ENCODE data around the gene DSCAML1.

The DSCAML1 gene

DNA sequence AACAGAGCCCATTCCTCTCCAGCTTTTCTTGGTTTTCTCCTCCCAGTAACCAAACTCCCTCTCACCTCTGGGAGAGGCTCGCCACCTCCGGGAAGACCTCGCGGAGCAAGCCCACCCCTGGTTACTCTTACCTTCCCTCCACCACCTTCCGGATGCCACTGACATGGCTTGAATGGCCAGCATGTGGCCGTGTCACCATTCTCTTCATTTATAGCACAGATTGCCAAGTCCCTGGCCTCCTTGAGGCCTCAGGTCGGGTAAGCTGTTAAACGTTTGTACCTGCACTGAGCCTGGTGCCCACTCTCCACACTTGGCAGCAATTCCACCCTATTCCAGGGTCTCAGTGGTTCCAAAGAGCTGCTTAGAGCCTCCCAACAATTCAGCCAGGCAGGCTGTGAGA is 35.5 kb upstream of the DSCAML1 start:
- no peak for DNase-seq (ENCODE audit: low spot score)

GRCh38 chr11:117831661-117832415 is 34.8 kb upstream of the DSCAML1 start:
- DNase-seq (ENCODE audit: low spot score), result no peak

- no peak for DNase-seq (ENCODE audit: low spot score)
Measured at GRCh38 chr11:117830674-117831351, 33.8 kb upstream of the DSCAML1 start.

GRCh38 chr11:117830072-117830471 is 33.1 kb upstream of the DSCAML1 start:
- no peak for DNase-seq (ENCODE audit: low spot score)

DNA sequence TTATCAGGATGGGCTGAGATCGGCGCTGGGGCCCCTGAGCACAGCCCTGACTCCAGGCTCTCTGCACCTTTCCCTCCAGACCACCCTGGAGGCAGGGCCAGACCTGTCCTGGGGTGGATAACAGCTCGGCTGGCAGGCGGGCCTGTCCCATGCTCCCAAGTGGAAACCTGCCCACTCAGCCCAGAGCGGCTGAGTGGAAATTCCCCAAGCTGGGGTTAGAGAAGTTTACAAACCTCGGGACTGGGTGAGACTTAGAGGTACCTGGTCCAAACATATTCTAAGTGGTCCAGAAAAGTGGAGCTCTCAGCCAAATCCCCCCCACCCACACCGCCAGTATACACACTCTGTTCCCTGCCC is 32.3 kb upstream of the DSCAML1 start:
- DNase-seq (ENCODE audit: low spot score), result no peak

GRCh38 chr11:117828611-117829368 is 31.8 kb upstream of the DSCAML1 start:
- DNase-seq (ENCODE audit: low spot score), result no peak

DNA sequence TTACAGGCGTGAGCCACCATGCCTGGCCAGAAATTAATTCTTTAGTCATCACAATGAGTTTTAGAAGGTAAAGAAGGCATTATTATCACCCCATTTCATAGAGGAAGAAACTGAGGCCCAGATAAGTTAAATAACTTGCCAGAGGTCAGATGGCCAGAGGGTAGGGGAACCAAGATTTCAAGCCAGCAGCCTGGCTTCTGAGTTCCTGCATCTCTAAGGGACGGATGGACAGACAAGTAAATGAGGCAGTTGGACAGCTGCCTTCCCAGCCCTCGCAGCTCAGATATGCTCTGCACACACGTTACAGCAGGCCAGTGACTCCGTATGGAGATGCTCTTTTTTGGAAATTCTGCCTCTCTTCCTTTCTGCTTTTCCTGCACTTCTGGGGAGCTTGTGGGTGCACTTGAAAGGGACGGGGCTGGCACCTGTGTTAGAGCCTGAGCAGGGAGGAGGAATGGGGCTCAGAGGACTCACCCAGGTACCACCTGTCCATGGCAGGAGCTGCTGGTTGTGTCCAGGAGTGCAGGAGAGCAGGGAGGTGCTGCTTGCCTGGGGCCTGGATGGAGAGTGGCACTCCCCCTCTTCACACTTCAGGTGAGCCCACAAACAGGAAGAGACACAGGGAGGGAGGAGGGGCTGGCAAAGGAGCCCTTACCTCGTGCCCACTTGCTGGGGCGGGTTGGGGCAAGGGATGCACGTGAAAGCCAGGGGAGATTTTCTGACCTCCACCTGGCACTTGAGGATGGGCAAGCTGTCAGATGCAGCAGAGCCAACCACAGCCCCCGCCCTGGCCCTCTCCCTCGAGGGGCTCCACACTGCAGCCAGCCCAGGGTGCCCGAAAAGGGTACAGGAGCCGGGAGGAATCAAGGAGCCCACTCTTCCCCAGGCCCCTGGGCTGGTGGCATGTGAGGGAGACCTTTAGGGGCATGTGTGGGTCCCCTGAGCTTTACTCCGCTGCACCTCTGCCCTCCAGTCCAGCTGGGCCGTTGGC is 30.8 kb upstream of the DSCAML1 start:
- DNase-seq (ENCODE audit: low spot score), result no peak

DNA sequence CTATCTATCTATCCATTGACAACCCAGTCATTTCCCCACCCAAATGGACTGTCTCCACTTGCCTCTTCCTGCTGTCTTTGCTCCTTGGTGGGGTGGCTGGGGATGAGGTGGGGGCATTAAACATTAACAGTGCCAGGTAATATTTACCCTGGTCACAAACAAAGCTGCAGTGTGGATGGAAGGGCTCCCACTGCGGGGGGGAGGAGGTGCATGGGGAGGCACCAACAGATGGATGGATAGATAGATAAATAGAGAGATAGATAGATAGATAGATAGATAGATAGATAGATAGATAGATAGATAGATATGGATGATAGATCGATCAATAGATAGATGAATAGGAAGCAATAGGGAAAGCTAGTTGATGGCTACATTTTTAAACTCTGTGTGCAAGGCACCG is 29.8 kb upstream of the DSCAML1 start:
- no peak for DNase-seq (ENCODE audit: low spot score)

- no peak for DNase-seq (ENCODE audit: low spot score)
Measured at GRCh38 chr11:117826190-117826570, 29.2 kb upstream of the DSCAML1 start.

DNA sequence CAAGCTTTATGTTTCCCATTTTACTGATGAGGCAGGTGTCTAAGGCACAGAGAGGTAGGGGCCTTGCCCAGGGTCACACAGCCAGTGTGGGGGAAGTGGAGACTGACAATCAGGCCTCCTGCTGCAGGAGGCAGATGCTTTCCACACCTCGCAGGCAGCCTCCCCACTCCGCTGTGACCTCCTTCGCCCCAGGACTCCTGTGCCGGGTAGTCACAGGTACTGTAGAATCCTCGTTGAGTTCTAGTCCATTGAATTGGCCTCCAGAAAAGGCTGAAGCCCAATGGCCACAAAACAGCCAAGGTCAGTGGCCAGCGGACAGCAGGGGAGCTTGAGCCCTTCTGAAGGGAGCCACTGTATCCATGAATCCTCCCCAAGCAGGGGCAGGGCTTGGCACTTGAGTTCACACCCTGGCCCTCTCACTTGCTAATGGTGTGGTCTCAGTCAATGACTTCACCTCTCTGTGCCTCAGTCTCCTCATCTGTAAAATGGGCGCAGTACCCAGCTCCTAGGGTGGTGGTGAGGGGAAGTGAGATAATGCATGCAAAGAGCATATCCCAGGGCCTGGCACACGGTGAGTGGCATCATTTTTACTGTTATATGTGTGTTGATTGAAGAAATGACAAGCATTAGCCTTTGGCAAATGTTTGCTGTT is 28.6 kb upstream of the DSCAML1 start:
- no peak for DNase-seq (ENCODE audit: low spot score)

DNA sequence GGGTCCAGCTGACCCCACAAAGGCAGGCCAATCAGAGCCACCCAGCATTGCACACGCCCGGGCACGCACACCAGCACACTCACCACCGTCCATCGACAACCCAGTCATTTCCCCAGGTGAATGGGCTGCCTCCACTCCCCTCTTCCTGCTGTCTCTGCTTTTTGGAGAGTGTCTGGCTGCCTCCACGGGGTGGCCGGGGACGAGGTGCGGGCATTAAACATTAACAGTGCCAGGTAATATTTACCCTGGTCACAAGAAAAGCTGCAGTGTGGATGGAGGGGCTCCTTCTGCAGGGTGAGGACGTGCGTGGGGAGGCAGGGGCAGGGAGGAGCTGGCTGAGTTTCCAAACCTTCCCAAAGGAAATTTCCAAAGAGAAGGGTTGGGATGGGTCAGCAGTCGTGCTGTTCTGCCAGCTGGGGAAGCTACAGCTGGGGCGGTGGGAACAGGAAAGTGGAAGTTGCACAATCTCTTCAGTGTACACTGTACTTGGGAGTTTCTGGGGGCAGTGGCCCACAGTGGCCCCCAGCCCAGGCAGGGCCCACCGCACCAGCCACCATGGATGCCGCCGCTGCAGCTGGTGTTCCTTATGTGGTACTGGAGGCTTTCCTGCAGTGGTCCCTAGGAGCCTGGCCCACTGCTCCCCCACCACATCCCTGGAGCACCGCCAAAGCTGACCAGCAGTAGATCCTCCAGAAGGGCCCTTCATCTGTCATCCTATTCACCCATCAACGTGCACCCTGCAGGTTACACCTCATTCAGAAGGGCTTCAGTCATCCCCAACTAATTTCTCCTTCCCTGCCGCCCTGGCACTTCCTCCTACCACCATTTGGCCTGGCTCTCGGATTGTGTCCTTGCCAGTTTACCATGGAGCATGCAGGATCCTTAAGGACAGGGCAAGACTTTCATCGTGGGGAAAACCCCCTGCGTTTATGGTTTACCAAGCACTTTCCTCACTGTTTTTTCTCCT is 27.8 kb upstream of the DSCAML1 start, which contains the start of gene FXYD2:
Gene FXYD2, minus strand, starts transcription at position 174 of the 967 bp plus-strand sequence. Its CDS starts 66 bp downstream, at position 108.
- DNase-seq (ENCODE audit: low spot score), result no peak

DNA sequence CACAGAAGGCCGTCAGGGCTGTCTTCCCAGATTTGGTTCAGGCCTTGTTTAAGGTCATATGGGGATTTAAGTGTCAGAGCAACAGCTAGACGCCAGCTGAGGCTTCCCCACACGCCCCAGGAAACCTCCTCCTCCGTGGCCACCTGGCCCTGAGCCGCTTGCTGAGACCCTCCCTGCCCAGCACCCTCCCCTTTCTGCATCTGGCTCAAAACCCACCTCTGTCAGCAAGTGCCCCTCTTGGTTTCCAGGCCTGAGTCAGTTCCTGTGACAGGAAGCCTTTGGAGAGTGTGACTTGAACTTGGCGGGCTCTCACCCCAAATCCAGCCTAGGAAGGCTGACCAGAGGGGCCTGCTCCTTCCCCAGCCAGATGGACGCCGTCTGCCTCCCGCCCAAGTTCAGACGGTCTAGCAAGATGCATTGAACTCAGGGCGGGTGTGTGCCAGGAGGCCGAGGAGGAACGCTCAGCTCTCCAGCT is 27.0 kb upstream of the DSCAML1 start:
- DNase-seq (ENCODE audit: low spot score), result no peak

- DNase-seq (ENCODE audit: low spot score), result no peak
Measured at GRCh38 chr11:117823294-117823945, 26.4 kb upstream of the DSCAML1 start.

DNA sequence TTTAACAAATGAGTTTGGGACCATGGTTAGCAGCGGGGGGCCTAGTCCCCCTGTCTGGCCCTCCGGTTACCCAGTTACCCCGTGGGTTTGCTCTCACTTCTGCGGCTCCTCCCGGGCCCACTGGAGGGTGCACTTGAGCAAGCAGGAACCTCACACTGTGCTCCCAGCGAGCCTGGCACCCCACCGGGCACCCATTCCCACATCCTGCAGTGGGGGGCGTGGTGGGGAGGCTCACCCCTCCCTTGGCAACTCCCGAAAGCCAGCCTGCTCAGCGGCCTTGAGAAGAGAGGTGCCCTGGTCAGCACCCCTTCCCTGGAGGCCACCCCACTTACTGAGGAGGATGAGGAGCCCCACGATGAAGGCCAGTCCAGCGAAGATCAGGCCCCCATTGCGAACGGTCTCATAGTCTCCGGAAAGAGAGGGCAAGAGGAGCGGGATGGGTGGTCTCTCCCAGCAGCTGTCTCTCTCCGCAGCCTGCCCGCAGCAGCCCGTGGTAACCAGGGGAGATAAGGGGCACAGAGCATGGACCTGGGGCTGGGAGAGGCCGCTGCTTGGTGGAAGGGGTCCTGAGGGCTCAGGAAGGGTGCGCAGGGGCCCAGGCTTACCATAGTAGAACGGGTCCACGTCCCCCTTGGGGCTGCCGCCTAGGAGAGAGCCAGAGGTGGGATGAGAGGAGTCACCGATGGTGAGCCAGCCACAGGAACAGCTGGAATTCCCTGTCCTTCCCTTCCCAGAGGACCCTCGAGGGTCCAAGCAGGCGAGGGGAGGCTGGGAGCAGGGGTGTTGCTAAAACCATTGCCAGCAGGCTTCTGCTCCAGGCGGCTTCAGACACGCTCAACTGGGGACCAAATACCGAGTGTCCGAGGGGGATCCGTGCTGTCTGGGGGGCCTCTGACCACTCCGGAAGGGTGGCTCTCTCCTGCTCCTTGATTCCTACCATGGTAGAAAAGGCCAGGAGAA is 25.3 kb upstream of the DSCAML1 start:
- DNase-seq (ENCODE audit: low spot score), result peak; percentile 80

DNA sequence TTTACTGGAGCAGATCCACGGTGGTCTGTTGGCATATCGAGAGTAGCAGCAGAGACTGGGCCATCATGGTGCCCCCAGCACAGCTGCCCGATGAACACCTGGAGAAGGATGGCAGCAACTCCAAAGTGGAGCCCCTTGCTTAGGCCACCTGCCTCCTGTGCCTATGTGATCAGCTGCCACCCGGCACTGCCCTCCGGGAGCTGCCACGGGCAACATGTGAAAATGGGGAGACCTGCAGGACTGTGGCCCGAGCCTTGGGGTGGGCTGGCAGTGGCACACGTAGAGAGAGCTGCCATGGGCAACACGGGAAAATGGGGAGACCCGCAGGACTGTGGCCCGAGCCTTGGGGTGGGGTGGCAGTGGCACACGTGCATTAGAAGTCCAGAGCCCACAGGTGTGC is 24.4 kb upstream of the DSCAML1 start:
- DNase-seq (ENCODE audit: low spot score), result no peak

GRCh38 chr11:117820516-117820915 is 23.5 kb upstream of the DSCAML1 start:
- no peak for DNase-seq (ENCODE audit: low spot score)

DNA sequence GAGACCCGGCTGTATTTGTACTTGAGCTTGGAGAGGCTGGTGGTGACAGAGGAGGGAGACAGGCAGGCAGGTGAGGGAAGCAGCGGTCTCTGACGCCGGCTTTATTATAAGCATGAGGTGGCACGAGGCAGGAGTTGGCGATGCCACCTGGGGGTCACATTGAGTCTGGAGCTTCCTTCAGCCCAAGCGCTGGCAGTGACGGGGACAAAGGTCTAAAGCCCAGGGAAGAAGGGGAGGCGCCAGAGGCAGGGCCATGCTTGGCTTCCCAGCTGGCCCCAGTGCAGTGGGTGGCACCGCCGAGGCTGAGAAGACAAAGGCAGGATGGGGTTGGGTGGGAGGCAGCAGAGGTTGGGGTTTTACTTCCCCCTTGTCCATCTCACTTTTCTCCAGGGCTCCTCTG is 23.1 kb upstream of the DSCAML1 start:
- DNase-seq (ENCODE audit: low spot score), result no peak

Data from D341Med (cell line).